NCI-H128 (cell line): Measurements from ENCODE around the gene MUTYH.
"Not testable (repeated sequence)": the region's sequence is repeated elsewhere in the genome, so short reads cannot be mapped to it uniquely, and the experiment has no call there.

Source experiments
- DNase-seq: peaks from one replicate; lab custom pipeline; 2025; ENCODE audit not compliant: unreplicated experiment; lab: John Stamatoyannopoulos, UW

The MUTYH gene

DNA sequence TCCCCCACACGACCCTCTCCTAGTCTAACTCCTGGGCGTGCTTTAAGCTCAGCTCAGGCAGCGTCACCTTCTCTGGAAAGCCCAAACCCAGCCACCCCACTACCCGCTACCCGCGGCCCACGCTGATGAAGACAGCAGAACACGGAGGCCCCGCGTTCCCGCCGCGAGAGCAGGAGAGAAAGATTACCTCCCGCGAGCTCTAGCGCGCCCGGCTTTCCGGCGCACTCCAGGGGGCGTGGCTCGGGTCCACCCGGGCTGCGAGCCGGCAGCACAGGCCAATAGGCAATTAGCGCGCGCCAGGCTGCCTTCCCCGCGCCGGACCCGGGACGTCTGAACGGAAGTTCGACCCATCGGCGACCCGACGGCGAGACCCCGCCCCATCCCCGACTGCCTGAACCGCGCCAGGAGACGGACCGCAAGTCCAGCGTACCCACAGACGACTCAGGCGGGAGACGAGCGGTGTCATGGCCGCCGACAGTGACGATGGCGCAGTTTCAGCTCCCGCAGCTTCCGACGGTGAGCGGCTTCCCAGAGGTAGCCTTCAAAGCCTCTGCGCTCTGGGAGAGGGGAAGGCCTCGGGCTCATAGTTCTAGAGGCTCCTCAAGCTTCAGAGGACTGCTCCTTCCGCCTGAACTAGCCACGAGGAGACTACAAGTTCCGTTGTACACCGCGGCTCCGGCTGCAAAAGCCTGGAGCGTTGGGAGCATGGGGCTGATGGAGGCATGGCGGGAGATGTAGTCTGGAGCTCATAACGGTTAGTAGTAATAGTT is at the start of gene MUTYH, which contains the start of gene TOE1:
TSS of gene MUTYH (minus strand) at position 652 of the 770 bp plus-strand sequence. CDS start 5,935 bp downstream, outside the sequence.
TSS of gene TOE1 (plus strand) at position 382 of the 770 bp plus-strand sequence. CDS start at position 465, 83 bp downstream.
- peak; percentile 86 for DNase-seq

GRCh38 chr1:45386219-45386618 is 46.0 kb upstream of the MUTYH start:
- DNase-seq: no peak

GRCh38 chr1:45385302-45385701 is 45.1 kb upstream of the MUTYH start:
- peak; percentile 16 for DNase-seq

DNA sequence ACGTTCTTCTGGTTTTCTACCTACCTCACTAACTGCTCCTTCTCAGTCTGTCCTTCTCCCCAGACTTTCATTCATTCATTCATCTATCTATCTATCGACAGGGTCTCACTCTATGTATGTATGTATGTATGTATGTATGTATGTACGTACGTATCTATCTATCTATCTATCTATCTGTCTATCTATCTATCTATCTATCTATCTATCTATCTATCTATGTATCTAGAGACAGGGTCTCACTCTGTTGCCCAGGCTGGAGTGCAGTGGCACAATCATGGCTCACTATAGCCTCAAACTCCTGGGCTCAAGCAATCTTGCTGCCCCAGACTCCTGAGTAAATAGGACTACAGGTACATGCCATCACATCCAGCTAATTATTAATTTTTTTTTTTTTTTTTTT is 44.0 kb upstream of the MUTYH start:
- not testable (repeated sequence) for DNase-seq

DNA sequence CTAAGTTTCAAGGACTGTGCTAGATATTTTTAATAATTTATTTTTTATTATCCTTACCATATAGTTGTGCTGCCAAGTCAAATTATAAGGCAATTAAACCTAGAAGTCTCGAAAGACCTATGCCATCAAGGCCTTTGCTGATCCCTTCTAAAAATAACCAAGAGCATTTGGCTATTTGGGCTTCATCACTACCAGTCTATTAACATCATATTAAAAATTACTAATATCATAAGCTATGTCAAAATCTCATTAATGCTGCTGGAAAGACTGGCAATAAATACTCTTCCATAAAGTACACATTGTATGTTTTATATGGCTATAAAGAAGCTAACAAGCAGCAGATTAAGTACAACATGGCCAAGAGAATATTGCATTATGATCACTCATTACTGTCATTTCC is 43.0 kb upstream of the MUTYH start:
- DNase-seq: no peak

DNA sequence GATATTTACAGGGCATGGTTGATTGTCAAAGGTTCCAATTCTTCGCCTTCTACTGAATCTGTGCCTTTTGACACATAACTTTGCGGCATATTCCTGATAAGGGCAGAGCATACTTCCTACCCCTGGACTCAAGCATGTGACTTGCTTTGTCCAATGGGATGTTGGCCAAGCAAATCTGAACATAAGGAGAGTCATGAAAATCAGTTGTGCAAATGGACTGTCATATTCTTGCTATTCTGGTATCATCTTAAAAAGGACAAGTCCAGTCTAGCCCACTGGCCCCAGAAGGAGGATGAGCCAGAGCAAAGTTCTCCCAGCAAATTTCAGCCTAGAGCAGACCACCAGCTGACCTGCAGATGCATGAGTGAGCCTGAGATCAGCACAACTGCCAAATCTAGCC is 41.0 kb upstream of the MUTYH start:
- DNase-seq: no peak

DNA sequence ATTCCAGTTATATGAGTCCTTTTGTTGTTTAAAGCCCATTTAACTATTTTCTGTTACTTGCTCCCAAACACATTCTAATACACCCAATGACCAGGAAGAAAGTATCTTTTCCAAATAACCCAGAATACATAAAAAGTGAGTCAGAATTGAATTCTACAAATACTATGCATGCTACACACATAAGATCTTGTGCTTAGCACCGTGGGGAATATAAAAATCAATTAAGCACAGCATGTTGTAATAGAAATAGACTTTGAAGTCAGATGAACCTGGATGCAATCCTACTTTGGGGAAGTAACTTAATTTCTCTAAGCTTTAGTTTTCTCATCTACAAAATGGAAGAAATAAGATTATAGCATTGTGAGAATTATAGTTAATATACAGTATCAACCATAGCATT is 40.5 kb upstream of the MUTYH start:
- no peak for DNase-seq

DNA sequence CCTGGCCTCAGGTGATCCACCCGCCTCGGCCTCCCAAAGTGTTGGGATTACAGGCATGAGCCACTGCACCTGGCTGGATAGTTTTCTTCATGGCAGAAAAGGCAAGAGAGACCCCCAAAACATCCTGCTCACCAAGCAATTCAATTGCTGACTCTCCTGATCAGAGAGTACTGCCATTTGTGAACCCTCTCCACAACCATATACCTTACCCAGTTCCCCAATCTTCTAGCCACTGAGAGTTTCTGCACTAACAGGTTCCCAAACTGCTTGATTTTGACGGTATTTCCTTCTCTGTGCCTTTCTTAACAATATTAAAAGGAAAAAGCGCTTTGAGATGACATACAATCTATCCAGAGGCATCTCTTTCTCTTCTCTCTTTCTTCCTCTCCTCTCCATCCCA is 39.9 kb upstream of the MUTYH start:
- no peak for DNase-seq

- no peak for DNase-seq
These were observed 39.3 kb upstream of the MUTYH start for GRCh38 chr1:45379524-45379923.

DNA sequence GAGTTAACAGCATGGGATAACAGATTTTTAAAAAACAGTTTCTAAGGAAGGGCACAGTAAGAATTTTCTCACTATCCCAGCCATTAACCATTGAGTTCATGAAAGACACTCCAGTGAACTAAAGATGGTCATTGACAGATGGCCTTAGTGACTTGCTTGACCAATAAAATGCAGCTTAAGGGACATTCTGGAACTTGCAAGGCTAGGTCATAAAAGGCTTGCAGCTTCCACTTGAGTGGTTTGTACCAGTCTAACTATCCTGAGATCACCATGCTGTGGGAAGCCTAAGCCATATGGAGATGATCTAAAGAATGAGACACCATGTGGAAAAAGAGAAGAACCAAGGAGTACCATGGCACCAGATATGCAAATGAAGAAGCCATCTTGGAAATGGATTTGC is 37.9 kb upstream of the MUTYH start:
- DNase-seq: no peak

DNA sequence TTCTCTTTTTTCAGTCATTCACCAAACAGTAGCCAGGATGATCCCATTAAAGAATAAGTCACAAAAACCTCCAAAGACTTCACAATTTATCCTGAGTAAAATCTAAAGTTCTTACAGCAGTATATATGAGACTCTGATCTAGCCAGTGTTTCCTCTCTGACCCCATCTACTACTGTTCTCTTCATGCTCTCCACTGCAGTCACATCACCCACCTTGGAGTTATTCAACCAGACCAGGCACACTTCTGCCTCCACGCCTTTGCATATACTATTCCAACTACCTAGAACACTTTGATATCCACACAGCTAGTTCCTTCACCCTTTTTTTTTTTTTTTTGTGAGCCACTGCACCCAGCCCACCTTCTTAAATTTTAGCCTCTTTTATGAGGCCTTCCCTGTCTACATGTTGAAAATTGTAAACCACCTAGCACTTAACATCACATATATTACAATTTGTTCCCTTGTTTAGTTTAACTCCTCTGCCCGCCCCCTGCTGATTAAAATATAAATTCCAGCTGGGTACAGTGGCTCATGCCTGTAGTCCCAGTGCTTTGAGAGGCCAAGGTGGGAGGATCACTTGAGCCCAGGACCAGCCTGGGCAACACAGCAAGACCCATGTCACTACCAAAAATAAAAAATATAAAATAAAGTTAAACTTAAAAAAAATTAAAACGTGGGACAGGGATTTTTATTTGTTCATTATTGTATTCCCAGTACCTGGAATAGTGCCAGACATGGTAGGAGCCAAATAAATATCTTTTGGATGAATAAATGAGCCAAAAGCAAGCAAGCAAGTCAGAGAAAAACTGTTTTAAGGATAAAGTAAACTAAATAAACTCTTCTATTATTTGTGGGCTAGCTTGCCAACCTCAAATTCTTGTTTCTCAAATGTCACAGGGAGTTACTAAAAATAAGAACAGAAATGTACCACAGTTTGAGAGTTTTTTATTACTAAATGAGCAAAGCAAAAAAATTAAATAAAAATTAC is 35.2 kb upstream of the MUTYH start:
- no peak for DNase-seq

- DNase-seq: no peak
These were observed 33.3 kb upstream of the MUTYH start for GRCh38 chr1:45373573-45373972.

GRCh38 chr1:45370575-45370974 is 30.3 kb upstream of the MUTYH start:
- no peak for DNase-seq

DNA sequence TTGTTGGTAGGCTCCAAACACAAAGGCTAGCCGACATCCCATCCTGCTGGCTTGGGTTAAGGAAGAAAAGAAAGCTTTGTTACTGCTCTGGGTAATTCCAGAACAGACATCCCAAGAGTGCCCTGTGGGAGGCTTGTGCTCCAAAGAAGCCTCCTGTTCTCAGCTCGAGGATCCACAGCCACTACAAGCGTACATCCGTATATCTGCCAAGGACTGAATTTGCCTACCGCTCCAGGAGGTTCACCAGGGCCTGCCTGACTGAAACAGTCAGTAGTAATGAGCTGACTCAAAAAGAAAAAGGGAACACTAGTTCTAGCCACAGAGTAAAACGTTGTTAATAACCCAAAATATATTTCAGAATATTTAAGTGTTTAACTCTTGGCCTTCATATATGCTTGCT is 24.8 kb upstream of the MUTYH start:
- DNase-seq: no peak

- no peak for DNase-seq
These were observed 24.1 kb upstream of the MUTYH start for GRCh38 chr1:45364294-45364693.

- DNase-seq: not testable (repeated sequence)
These were observed 20.7 kb upstream of the MUTYH start for GRCh38 chr1:45360981-45361380.

DNA sequence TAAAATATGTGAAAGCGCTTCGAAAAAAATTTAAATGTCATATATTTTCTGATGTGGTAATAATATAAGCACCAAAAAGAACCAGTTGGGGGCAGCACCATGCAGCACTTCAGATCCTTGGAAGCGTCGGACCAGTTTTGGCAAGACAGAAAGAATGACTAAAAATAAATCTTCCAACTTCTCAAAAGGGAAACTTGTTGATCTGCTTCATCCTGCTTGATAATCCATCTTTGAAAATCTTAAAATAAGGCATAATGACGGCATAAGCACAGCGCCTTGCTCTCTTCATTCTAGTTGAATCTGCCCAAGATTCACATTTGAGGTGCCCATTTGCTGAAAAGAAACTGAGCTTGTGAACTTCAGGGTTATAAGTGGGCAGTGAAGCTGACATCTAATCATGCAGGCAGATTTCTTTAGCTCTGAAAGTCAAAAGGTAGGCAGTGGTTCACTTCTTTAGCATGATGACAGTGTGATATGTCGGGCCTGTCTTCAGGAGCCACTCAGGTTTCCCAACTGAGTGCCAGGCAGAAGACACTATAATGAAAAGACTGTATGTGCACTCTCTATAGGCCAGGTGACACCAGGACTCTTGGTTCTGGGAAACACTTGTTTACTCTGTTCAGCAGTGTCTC is 19.8 kb upstream of the MUTYH start:
- peak; percentile 29 for DNase-seq

- DNase-seq: no peak
These were observed 15.9 kb upstream of the MUTYH start for GRCh38 chr1:45356186-45356585.

GRCh38 chr1:45355683-45356082 is 15.4 kb upstream of the MUTYH start:
- no peak for DNase-seq

- DNase-seq: no peak
These were observed 14.6 kb upstream of the MUTYH start for GRCh38 chr1:45354838-45355237.

DNA sequence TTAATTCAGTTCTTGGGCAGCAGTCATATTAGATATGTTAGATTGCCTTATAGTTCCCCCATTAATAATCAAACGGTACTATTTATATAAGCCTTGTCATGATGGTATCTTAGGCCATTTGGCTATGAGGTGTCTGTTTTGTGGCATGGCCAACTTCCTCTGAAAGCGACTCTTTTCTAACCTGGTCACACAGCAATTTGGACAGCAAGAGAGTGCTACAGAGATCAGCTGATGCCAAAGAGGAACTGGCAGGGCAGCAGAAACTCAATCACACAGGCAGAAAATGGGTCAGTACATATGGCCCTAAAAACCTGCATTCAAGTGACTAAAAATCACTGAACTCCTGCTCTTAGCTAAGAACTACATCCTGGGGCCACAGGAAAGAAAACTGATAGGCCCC is 13.4 kb upstream of the MUTYH start:
- DNase-seq: no peak
